ENCODE data around the gene SEC16B. TPM values are rescaled to one million over a fixed set of nuclear protein-coding genes. Genes with fewer than 3 reads are reported as not detected.

SEC16B gene
- total and polyA plus RNA-seq, 7 experiments from 2014 or later: 0.27 TPM; not detected in 6

DNA sequence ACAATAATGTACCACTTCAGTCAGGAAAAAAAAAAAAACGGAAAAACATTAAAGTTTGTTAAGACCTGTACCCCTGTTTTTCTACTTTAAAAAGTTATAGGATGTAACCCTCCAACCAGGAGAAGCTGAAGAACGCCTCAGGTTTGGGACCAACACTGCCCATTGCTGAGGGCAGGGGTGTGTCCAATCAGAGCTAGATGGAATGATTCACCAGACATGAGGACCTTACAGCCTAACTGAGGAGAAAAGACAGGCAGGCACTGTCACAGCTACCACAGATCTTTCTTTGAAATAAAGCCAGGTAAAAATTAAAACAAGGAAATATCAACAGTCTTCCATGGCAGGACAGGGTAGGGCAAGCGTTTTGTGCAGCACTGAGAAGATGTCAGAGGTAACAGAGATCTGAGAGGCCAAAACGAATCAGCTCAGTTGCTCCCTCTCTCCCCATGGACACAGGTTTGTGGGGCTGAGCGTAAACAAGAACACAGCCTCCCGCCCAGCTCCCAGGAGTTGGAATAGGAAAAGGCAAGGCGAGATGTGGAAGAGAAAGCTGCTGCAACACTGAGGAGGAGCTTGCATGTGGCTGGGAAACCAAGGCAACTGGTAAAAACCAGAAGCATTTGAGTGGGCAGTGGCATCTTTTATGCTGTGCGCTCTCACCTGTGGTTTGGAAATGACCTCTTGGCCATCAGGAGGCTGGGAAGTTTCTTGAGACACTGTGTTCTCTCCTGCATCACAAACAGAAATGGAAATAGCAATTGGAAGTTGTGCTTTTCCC, 34.0 kb downstream of the SEC16B start:
- Mint-ChIP-seq H3K9me3 (peaks cover 0 to 4% (median 0%) of the 10 kb centered on the region in 11 donors), H3K27ac (no peak overlapping the region), H3K36me3 (peaks cover 0 to 4% (median 0%) of the 10 kb centered on the region in 5 donors), H3K4me3 (no peak overlapping the region), H3K4me1 (no peaks in the 10 kb centered on the region), H3K27me3 (peaks cover 0 to 5% (median 0%) of the 10 kb centered on the region in 5 donors)
- H3K4me3 ChIP-seq (ENCODE audit: low read length): no peak overlapping the region
- no peaks in the 10 kb centered on the region for H3K36me3 ChIP-seq (ENCODE audit: control insufficient read depth in 2 of 3, insufficient read depth in 3 of 3, low read length in 3 of 3)
- no peaks in the 10 kb centered on the region for H3K4me1 ChIP-seq (ENCODE audit: control insufficient read depth in 2 of 2, insufficient read depth in 2 of 2, low read length in 2 of 2)
- H3K27ac ChIP-seq (ENCODE audit: low read depth, low read length): no peak overlapping the region
- POLR2A ChIA-PET: no interaction called here
- intact Hi-C loops (cut with micrococcal nuclease): no loop called here
- DNase-seq: no peak
- CTCF ChIA-PET: no interaction called here
- no peaks in the 10 kb centered on the region for H3K9me3 ChIP-seq (ENCODE audit: control insufficient read depth in 2 of 3, low read length in 3 of 3)
- ATAC-seq: no peak
- no peaks in the 10 kb centered on the region for H3K27me3 ChIP-seq (ENCODE audit: control insufficient read depth in 2 of 2, insufficient read depth in 2 of 2, low read length in 2 of 2)

DNA sequence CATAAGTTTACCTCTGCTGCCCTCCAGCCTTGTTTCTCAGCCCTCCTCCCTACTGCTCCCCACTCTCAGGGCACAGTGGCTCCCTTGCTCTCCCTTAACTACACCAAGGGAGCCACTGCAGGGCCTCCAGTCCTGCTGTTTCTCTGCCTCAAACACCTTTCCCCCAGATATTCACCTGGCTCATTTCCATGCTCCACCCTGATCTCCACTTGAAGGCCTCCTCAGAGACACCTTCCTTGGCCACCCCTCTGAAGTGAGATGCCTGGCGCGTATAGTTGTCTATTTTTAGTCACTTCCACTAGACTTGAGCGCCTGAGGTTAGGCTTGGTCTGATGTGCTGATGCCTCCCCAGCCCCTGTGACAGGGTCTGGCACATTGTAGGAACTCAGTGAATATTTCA, 34.9 kb downstream of the SEC16B start:
- no peak overlapping the region for H3K4me3 Mint-ChIP-seq
- peaks cover 0 to 6% (median 0%) of the 10 kb centered on the region in 5 donors for H3K27me3 Mint-ChIP-seq
- no peaks in the 10 kb centered on the region for H3K27me3 ChIP-seq (ENCODE audit: control insufficient read depth in 2 of 2, insufficient read depth in 2 of 2, low read length in 2 of 2)
- H3K9me3 Mint-ChIP-seq: peaks cover 0 to 4% (median 0%) of the 10 kb centered on the region in 11 donors
- H3K4me1 Mint-ChIP-seq: no peaks in the 10 kb centered on the region
- DNase-seq (no peak), ATAC-seq (no peak)
- no peak overlapping the region for H3K4me3 ChIP-seq (ENCODE audit: low read length)
- no peaks in the 10 kb centered on the region for H3K9me3 ChIP-seq (ENCODE audit: control insufficient read depth in 2 of 3, low read length in 3 of 3)
- no peaks in the 10 kb centered on the region for H3K36me3 ChIP-seq (ENCODE audit: control insufficient read depth in 2 of 3, insufficient read depth in 3 of 3, low read length in 3 of 3)
- H3K27ac ChIP-seq (ENCODE audit: low read depth, low read length): no peak overlapping the region
- no peaks in the 10 kb centered on the region for H3K4me1 ChIP-seq (ENCODE audit: control insufficient read depth in 2 of 2, insufficient read depth in 2 of 2, low read length in 2 of 2)
- H3K36me3 Mint-ChIP-seq: peaks cover 0 to 4% (median 0%) of the 10 kb centered on the region in 5 donors
- intact Hi-C loops (cut with micrococcal nuclease): no loop called here
- CTCF ChIA-PET: no interaction called here
- POLR2A ChIA-PET: no interaction called here
- no peak overlapping the region for H3K27ac Mint-ChIP-seq

DNA sequence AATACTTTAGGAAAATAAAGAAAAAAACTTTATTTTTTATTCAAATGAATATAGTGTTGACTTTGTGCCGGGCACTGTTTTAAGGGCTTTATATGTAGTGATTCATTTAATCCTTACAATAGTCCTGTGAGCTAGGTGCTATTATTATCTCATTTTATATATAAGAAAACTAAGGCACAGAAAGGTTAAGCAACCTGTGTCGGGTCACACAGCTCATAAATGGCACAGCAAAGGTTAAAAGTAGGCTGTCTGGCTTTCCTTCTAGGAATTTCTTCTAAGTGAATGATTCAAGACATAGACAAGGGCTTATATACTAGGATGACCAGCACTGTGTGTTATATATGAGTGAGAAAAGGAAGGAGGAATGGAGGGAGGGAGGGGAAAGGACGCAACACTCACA, 35.4 kb downstream of the SEC16B start:
- H3K27ac ChIP-seq (ENCODE audit: low read depth, low read length): no peak overlapping the region
- POLR2A ChIA-PET: no interaction called here

DNA sequence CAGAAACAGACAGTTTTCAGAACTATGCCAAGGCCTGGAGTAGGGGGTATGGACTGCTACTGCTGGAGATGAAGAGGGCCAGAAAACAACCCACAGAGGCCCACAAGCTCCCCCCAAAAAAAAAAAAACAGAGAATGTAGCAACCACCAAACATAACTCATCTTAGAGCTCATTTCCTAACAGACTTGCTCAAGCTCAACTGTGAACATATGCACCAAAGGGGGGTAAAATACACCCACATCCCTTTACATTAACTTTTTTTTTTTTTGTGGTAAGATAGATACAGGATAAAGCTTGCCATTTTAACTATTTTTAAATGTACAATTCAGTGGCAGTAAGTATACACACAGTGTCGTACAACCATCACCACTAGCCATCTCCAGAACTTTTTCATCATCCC, 36.0 kb downstream of the SEC16B start:
- no peak for DNase-seq
- Histone ChIP-seq H3K4me3 (ENCODE audit: low read length) (no peak overlapping the region), H3K27ac (ENCODE audit: low read depth, low read length) (no peak overlapping the region), H3K27me3 (ENCODE audit: control insufficient read depth in 2 of 2, insufficient read depth in 2 of 2, low read length in 2 of 2) (no peaks in the 10 kb centered on the region), H3K9me3 (ENCODE audit: control insufficient read depth in 2 of 3, low read length in 3 of 3) (no peaks in the 10 kb centered on the region), H3K36me3 (ENCODE audit: control insufficient read depth in 2 of 3, insufficient read depth in 3 of 3, low read length in 3 of 3) (no peaks in the 10 kb centered on the region), H3K4me1 (ENCODE audit: control insufficient read depth in 2 of 2, insufficient read depth in 2 of 2, low read length in 2 of 2) (no peaks in the 10 kb centered on the region)
- no peak overlapping the region for H3K4me3 Mint-ChIP-seq
- intact Hi-C loops (cut with micrococcal nuclease): no loop called here
- peaks cover 0 to 7% (median 0%) of the 10 kb centered on the region in 11 donors for H3K9me3 Mint-ChIP-seq
- POLR2A ChIA-PET: no interaction called here
- CTCF ChIA-PET: no interaction called here
- no peaks in the 10 kb centered on the region for H3K4me1 Mint-ChIP-seq
- H3K36me3 Mint-ChIP-seq: peaks cover 0 to 4% (median 0%) of the 10 kb centered on the region in 5 donors
- no peak overlapping the region for H3K27ac Mint-ChIP-seq
- ATAC-seq: no peak
- peaks cover 0 to 6% (median 0%) of the 10 kb centered on the region in 5 donors for H3K27me3 Mint-ChIP-seq

More for the DNA sequence above, 35.4 kb downstream of the SEC16B start:
- Mint-ChIP-seq H3K4me3 (no peak overlapping the region), H3K27me3 (peaks cover 0 to 6% (median 0%) of the 10 kb centered on the region in 5 donors), H3K36me3 (peaks cover 0 to 4% (median 0%) of the 10 kb centered on the region in 5 donors), H3K9me3 (peaks cover 0 to 4% (median 0%) of the 10 kb centered on the region in 11 donors), H3K4me1 (no peaks in the 10 kb centered on the region), H3K27ac (no peak overlapping the region)
- DNase-seq (no peak), ATAC-seq (no peak)
- Histone ChIP-seq H3K4me1 (ENCODE audit: control insufficient read depth in 2 of 2, insufficient read depth in 2 of 2, low read length in 2 of 2) (no peaks in the 10 kb centered on the region), H3K36me3 (ENCODE audit: control insufficient read depth in 2 of 3, insufficient read depth in 3 of 3, low read length in 3 of 3) (no peaks in the 10 kb centered on the region), H3K9me3 (ENCODE audit: control insufficient read depth in 2 of 3, low read length in 3 of 3) (no peaks in the 10 kb centered on the region), H3K27me3 (ENCODE audit: control insufficient read depth in 2 of 2, insufficient read depth in 2 of 2, low read length in 2 of 2) (no peaks in the 10 kb centered on the region), H3K4me3 (ENCODE audit: low read length) (no peak overlapping the region)
- intact Hi-C loops (cut with micrococcal nuclease): no loop called here
- CTCF ChIA-PET: no interaction called here

DNA sequence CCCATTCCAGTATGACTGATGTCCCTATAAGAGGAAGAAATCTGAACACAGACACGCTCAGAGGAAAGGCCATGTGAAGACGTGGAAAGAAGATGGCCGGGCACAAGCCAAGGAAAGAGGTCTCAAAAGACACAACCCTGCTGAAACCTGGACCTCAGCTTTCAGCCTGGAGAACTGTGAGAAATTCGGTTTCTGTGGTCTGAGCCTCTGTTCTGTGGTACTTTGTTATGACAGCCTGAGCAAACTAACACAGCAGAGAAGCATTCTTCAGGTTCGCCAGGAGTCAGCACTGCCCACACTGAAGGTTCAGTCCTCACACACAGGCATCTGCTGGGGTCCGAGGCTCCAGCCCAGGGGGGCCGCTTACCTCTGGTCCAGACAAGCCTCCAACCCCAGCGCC, 37.7 kb downstream of the SEC16B start:
- intact Hi-C loops (cut with micrococcal nuclease): no loop called here
- Histone ChIP-seq H3K9me3 (ENCODE audit: control insufficient read depth in 2 of 3, low read length in 3 of 3) (no peaks in the 10 kb centered on the region), H3K27me3 (ENCODE audit: control insufficient read depth in 2 of 2, insufficient read depth in 2 of 2, low read length in 2 of 2) (no peaks in the 10 kb centered on the region), H3K4me1 (ENCODE audit: control insufficient read depth in 2 of 2, insufficient read depth in 2 of 2, low read length in 2 of 2) (no peaks in the 10 kb centered on the region), H3K4me3 (ENCODE audit: low read length) (no peak overlapping the region), H3K27ac (ENCODE audit: low read depth, low read length) (no peak overlapping the region), H3K36me3 (ENCODE audit: control insufficient read depth in 2 of 3, insufficient read depth in 3 of 3, low read length in 3 of 3) (no peaks in the 10 kb centered on the region)
- Mint-ChIP-seq H3K4me3 (no peak overlapping the region), H3K36me3 (peaks cover 0 to 4% (median 0%) of the 10 kb centered on the region in 5 donors), H3K9me3 (peaks cover 0 to 7% (median 0%) of the 10 kb centered on the region in 11 donors), H3K27me3 (peaks cover 0 to 6% (median 0%) of the 10 kb centered on the region in 5 donors), H3K4me1 (no peaks in the 10 kb centered on the region), H3K27ac (no peak overlapping the region)
- ATAC-seq (no peak), DNase-seq (no peak)
- POLR2A ChIA-PET: no interaction called here
- CTCF ChIA-PET: no interaction called here

DNA sequence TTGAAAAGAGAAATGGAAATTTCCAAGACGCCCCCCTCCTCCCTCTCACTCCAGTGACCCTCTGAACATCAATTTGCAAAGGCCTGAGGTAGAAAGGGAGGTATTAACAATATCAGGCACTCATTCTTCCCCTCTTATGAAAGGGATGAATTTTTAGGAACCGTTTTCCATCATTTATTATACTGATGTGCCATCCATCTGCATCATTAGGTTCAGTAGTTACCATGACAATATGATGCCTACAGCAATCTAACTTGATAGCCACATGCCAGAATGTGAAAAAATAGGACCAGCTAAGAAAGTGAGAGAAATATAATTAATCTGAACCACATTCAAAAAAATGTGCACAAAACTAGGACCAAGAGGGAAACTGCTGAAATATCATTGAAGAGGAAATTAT, 40.9 kb downstream of the SEC16B start:
- H3K36me3 Mint-ChIP-seq: peaks cover 0 to 4% (median 0%) of the 10 kb centered on the region in 5 donors
- no peaks in the 10 kb centered on the region for H3K36me3 ChIP-seq (ENCODE audit: control insufficient read depth in 2 of 3, insufficient read depth in 3 of 3, low read length in 3 of 3)
- H3K9me3 ChIP-seq (ENCODE audit: control insufficient read depth in 2 of 3, low read length in 3 of 3): no peaks in the 10 kb centered on the region
- ATAC-seq (no peak), DNase-seq (no peak)
- H3K27me3 ChIP-seq (ENCODE audit: control insufficient read depth in 2 of 2, insufficient read depth in 2 of 2, low read length in 2 of 2): no peaks in the 10 kb centered on the region
- intact Hi-C loops (cut with micrococcal nuclease): no loop called here
- H3K27ac Mint-ChIP-seq: no peak overlapping the region
- no peaks in the 10 kb centered on the region for H3K4me1 ChIP-seq (ENCODE audit: control insufficient read depth in 2 of 2, insufficient read depth in 2 of 2, low read length in 2 of 2)
- H3K27ac ChIP-seq (ENCODE audit: low read depth, low read length): no peak overlapping the region
- no peak overlapping the region for H3K4me3 Mint-ChIP-seq
- H3K27me3 Mint-ChIP-seq: peaks cover 0 to 6% (median 0%) of the 10 kb centered on the region in 5 donors
- H3K4me3 ChIP-seq (ENCODE audit: low read length): no peak overlapping the region
- ChIA-PET POLR2A (no interaction called here), CTCF (no interaction called here)
- no peaks in the 10 kb centered on the region for H3K4me1 Mint-ChIP-seq
- H3K9me3 Mint-ChIP-seq: peaks cover 0 to 7% (median 0%) of the 10 kb centered on the region in 11 donors

DNA sequence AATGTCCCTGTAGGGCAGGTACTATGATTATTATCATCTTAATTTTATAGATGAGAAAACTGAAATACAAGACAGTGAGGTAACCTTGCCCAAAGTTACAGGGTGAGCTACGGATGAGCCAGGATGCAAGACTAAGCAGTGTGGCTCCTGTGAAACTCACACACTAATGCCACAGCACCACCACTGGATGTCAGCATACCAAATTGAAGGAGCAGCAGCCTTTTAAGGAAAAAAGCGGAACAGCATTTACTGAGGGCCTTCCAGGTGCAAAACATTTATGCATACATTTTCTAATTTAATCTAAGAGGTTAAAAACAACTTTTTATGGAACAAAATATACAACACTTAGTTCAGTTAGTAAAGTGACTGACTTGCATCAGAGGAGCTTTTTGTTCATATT, 41.7 kb downstream of the SEC16B start:
- H3K4me3 ChIP-seq (ENCODE audit: low read length): no peak overlapping the region

More for the DNA sequence above, 41.7 kb downstream of the SEC16B start:
- Histone ChIP-seq H3K9me3 (ENCODE audit: control insufficient read depth in 2 of 3, low read length in 3 of 3) (no peaks in the 10 kb centered on the region), H3K4me1 (ENCODE audit: control insufficient read depth in 2 of 2, insufficient read depth in 2 of 2, low read length in 2 of 2) (no peaks in the 10 kb centered on the region), H3K36me3 (ENCODE audit: control insufficient read depth in 2 of 3, insufficient read depth in 3 of 3, low read length in 3 of 3) (no peaks in the 10 kb centered on the region), H3K27me3 (ENCODE audit: control insufficient read depth in 2 of 2, insufficient read depth in 2 of 2, low read length in 2 of 2) (no peaks in the 10 kb centered on the region), H3K27ac (ENCODE audit: low read depth, low read length) (no peak overlapping the region)
- H3K27me3 Mint-ChIP-seq: peaks cover 0 to 6% (median 0%) of the 10 kb centered on the region in 5 donors
- no peaks in the 10 kb centered on the region for H3K4me1 Mint-ChIP-seq
- peaks cover 0 to 4% (median 0%) of the 10 kb centered on the region in 5 donors for H3K36me3 Mint-ChIP-seq
- no peak for ATAC-seq
- CTCF ChIA-PET: no interaction called here
- DNase-seq: no peak
- H3K4me3 Mint-ChIP-seq: no peak overlapping the region
- POLR2A ChIA-PET: no interaction called here
- H3K27ac Mint-ChIP-seq: no peak overlapping the region
- intact Hi-C loops (cut with micrococcal nuclease): no loop called here
- peaks cover 0 to 7% (median 0%) of the 10 kb centered on the region in 11 donors for H3K9me3 Mint-ChIP-seq

Measured in naive thymus-derived CD4-positive, alpha-beta T cell (primary cell).